ENCODE measurements around the gene DCLK2. TPM values are rescaled to one million over a fixed set of nuclear protein-coding genes. Genes with fewer than 3 reads are reported as not detected.

Gene DCLK2
- total and polyA plus RNA-seq, 2 of the 8 experiments (the other 6 are each of a cell fraction or from before 2014, with no cell fraction given) = 0.32 to 0.37 TPM

GRCh38 chr4:150108691-150109090, 30.4 kb downstream of the DCLK2 start:
- no peaks in the 10 kb centered on the region for H4K20me1 ChIP-seq (replicated peaks in 1 of 2; ENCODE audit: control insufficient read depth in 1 of 2, insufficient read depth in 2 of 2, low read length in 2 of 2)
- H3K23ac ChIP-seq (ENCODE audit: insufficient read length) = no peak overlapping the region
- H2AK5ac ChIP-seq (ENCODE audit: low read depth, low read length) = no peak overlapping the region
- H4K8ac ChIP-seq (ENCODE audit: extremely low read depth, insufficient read depth, low read length) = no peak overlapping the region
- no peak overlapping the region for H3K4me3 ChIP-seq (ENCODE audit: extremely low read depth in 1 of 4, insufficient read depth in 2 of 4, low read depth in 3 of 4, low read length in 4 of 4)
- H3K27ac ChIP-seq (ENCODE audit: low read depth, low read length) = no peak overlapping the region
- no peak overlapping the region for H2BK120ac ChIP-seq (replicated peaks; ENCODE audit: low read depth, low read length)
- no peaks in the 10 kb centered on the region for H3K4me1 ChIP-seq (replicated peaks in 1 of 4; ENCODE audit: control insufficient read depth in 3 of 4, insufficient read depth in 4 of 4, low read length in 3 of 4)
- no peak overlapping the region for H4K91ac ChIP-seq (replicated peaks; ENCODE audit: insufficient read length, low read length)
- no peak overlapping the region for H3K4ac ChIP-seq (replicated peaks; ENCODE audit: insufficient read length, low read depth, low read length)
- H3K4me2 ChIP-seq (ENCODE audit: insufficient read depth in 1 of 2, low read depth in 2 of 2, low read length in 2 of 2) = no peak overlapping the region
- H2BK15ac ChIP-seq (ENCODE audit: low read length) = no peak overlapping the region
- no peaks in the 10 kb centered on the region for H3K79me2 ChIP-seq (ENCODE audit: control insufficient read depth in 1 of 2, insufficient read depth in 2 of 2, low read length in 2 of 2)
- H3K18ac ChIP-seq (ENCODE audit: extremely low read depth, low read length) = no peak overlapping the region
- no peak overlapping the region for H4K5ac ChIP-seq (ENCODE audit: insufficient read length, low read depth, low read length)
- H3K23me2 ChIP-seq (ENCODE audit: low read depth, low read length) = no peaks in the 10 kb centered on the region
- H2BK20ac ChIP-seq (ENCODE audit: low read length) = no peak overlapping the region
- 91% methylated on average over 1 of the region's 1 CpG; no CpG with 5 or more reads in 1 of the 2 experiments for WGBS, 2 experiments (ENCODE audit: extremely low coverage in 1 of 2, insufficient coverage in 1 of 2, insufficient read length in 1 of 2, insufficient replicate concordance in 2 of 2, low coverage in 1 of 2, low lambda C conversion rate in 2 of 2, missing lambda C conversion rate in 1 of 2)
- no peak for DNase-seq (ENCODE audit: low read depth in 1 of 2, low spot score in 2 of 2)
- FAIRE-seq = no peak
- H3K9me3 ChIP-seq (ENCODE audit: insufficient read depth in 2 of 2, low read depth in 1 of 2, low read length in 1 of 2) = no peaks in the 10 kb centered on the region
- no peak overlapping the region for H2BK12ac ChIP-seq (ENCODE audit: low read depth, low read length)
- no peak overlapping the region for H2AFZ ChIP-seq (ENCODE audit: low read length)
- no peak overlapping the region for H3K14ac ChIP-seq (ENCODE audit: insufficient read length)
- ChIA-PET CTCF (ENCODE audit: partially characterized antibody) (interaction anchor here (0.8 to 1.4 kb wide), 2 partner anchors 9 to 134 kb away, joined by 3 to 4 read pairs; no protein-coding TSS in a partner anchor), POLR2A (ENCODE audit: partially characterized antibody) (no interaction called here)
- no peak overlapping the region for H3K56ac ChIP-seq (replicated peaks; ENCODE audit: insufficient read length, low read depth, low read length)
- no peaks in the 10 kb centered on the region for H3K36me3 ChIP-seq (ENCODE audit: control insufficient read depth in 2 of 4, insufficient read depth in 4 of 4, low read length in 3 of 4)
- H3K27me3 ChIP-seq (replicated peaks in 1 of 4; ENCODE audit: control insufficient read depth in 3 of 4, extremely low read depth in 1 of 4, insufficient read depth in 3 of 4, low read length in 3 of 4) = no peaks in the 10 kb centered on the region
- no peak overlapping the region for H3K9ac ChIP-seq (replicated peaks in 1 of 4; ENCODE audit: extremely low read depth in 1 of 4, low read depth in 3 of 4, low read length in 3 of 4)
- H2BK5ac ChIP-seq (ENCODE audit: low read depth, low read length) = no peak overlapping the region
- H3K79me1 ChIP-seq (ENCODE audit: low read depth, low read length) = no peaks in the 10 kb centered on the region
- TF ChIP-seq KDM1A (IDR thresholded peaks at IDR 0.05; ENCODE audit: borderline replicate concordance, low read length) (no peak), POU5F1 (IDR thresholded peaks at IDR 0.05; ENCODE audit: low read depth, low read length) (no peak), SAP30 (IDR thresholded peaks at IDR 0.05; ENCODE audit: insufficient read depth, insufficient replicate concordance, low read length) (no peak), KDM4A (IDR thresholded peaks at IDR 0.05; ENCODE audit: low read depth, low read length, severe bottlenecking) (no peak), RBBP5 (IDR thresholded peaks at IDR 0.05; ENCODE audit: borderline replicate concordance, low read depth, low read length) (no peak), TEAD4 (IDR thresholded peaks at IDR 0.05; ENCODE audit: low read depth, low read length) (no peak), TAF7 (optimal IDR thresholded peaks at IDR 0.05; ENCODE audit: borderline replicate concordance, low read depth, low read length) (no peak), RNF2 (IDR thresholded peaks at IDR 0.05; ENCODE audit: borderline replicate concordance, low read depth, low read length, missing control alignments, poor library complexity, severe bottlenecking) (no peak), NRF1 (IDR thresholded peaks at IDR 0.05; ENCODE audit: low read depth, low read length) (no peak), RFX5 (IDR thresholded peaks at IDR 0.05; ENCODE audit: borderline replicate concordance, low read depth, low read length) (no peak)
- TF ChIP-seq, protein P1, sequence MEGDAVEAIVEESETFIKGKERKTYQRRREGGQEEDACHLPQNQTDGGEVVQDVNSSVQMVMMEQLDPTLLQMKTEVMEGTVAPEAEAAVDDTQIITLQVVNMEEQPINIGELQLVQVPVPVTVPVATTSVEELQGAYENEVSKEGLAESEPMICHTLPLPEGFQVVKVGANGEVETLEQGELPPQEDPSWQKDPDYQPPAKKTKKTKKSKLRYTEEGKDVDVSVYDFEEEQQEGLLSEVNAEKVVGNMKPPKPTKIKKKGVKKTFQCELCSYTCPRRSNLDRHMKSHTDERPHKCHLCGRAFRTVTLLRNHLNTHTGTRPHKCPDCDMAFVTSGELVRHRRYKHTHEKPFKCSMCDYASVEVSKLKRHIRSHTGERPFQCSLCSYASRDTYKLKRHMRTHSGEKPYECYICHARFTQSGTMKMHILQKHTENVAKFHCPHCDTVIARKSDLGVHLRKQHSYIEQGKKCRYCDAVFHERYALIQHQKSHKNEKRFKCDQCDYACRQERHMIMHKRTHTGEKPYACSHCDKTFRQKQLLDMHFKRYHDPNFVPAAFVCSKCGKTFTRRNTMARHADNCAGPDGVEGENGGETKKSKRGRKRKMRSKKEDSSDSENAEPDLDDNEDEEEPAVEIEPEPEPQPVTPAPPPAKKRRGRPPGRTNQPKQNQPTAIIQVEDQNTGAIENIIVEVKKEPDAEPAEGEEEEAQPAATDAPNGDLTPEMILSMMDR (IDR thresholded peaks at IDR 0.05; ENCODE audit: control extremely low read depth in 1 of 3, insufficient read depth in 1 of 3, low read depth in 1 of 3, low read length in 3 of 3) = no peak
